ENCODE data around the gene GSK3B. TPM values are rescaled to one million over a fixed set of nuclear protein-coding genes. Genes with fewer than 3 reads are reported as not detected.

The GSK3B gene
- total RNA-seq, 1 donor from 2014 or later, result 88.6 TPM

DNA sequence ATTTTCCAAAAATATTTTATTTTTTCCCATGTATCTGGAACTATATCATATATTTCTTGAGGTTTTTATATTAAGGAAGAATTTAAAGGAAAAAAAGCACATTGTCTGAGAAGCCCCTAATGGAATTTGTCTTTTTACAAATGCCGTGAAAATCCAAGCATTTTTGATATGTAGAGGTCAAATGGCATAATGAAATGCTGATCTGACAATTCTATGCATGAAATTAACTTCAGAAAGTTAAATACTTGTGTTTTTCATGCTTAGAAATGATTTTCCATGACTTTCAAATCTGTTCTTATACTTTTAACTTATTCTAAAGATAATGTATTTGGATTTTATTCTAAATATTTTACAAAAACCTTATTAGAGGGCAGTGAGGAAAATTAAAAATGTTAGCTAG, 193.1 kb downstream of the GSK3B start:
- no peaks in the 10 kb centered on the region for H3K4me1 Mint-ChIP-seq
- Histone ChIP-seq H3K79me2 (ENCODE audit: low read depth) (no peaks in the 10 kb centered on the region), H3K27me3 (no peaks in the 10 kb centered on the region), H3K4me2 (no peak overlapping the region), H3K4me3 (no peak overlapping the region), H3K4me1 (no peaks in the 10 kb centered on the region), H3K36me3 (peaks cover 12% of the 10 kb centered on the region), H3K9ac (no peak overlapping the region), H4K20me1 (ENCODE audit: low read depth) (no peaks in the 10 kb centered on the region), H3K9me3 (ENCODE audit: low read depth) (no peaks in the 10 kb centered on the region), H2AFZ (replicated peaks) (no peak overlapping the region), H3F3A (ENCODE audit: low read depth) (no peaks in the 10 kb centered on the region), H3K27ac (no peak overlapping the region)
- H3K27ac Mint-ChIP-seq, result no peak overlapping the region
- DNase-seq (ENCODE audit: low spot score), result no peak
- H3K27me3 Mint-ChIP-seq (ENCODE audit: insufficient read depth, low read depth), result no peaks in the 10 kb centered on the region
- H3K9me3 Mint-ChIP-seq, result no peaks in the 10 kb centered on the region
- TF ChIP-seq, protein P1, sequence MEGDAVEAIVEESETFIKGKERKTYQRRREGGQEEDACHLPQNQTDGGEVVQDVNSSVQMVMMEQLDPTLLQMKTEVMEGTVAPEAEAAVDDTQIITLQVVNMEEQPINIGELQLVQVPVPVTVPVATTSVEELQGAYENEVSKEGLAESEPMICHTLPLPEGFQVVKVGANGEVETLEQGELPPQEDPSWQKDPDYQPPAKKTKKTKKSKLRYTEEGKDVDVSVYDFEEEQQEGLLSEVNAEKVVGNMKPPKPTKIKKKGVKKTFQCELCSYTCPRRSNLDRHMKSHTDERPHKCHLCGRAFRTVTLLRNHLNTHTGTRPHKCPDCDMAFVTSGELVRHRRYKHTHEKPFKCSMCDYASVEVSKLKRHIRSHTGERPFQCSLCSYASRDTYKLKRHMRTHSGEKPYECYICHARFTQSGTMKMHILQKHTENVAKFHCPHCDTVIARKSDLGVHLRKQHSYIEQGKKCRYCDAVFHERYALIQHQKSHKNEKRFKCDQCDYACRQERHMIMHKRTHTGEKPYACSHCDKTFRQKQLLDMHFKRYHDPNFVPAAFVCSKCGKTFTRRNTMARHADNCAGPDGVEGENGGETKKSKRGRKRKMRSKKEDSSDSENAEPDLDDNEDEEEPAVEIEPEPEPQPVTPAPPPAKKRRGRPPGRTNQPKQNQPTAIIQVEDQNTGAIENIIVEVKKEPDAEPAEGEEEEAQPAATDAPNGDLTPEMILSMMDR (IDR thresholded peaks at IDR 0.05), result no peak
- TF ChIP-seq EZH2 (IDR thresholded peaks at IDR 0.05) (no peak), EZH2phosphoT487 (IDR thresholded peaks at IDR 0.05) (no peak)
- no peak overlapping the region for H3K4me3 Mint-ChIP-seq
- peaks cover 15% of the 10 kb centered on the region for H3K36me3 Mint-ChIP-seq

DNA sequence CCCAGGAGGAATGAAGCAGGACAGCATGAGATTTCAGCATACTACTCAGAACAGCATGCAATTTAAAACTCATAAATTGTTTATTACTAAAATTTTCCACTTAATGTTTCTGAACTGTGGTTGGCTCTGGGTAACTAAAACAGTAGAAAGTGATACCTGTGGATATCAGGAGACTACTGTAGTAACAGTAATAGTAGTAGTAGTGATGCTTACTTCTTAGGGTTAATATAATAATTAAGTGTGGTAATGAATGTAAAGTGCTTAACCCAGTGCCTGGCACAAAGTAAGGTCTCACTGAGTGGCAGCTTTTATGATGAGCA, 195.1 kb downstream of the GSK3B start:
- TF ChIP-seq, protein P1 (IDR thresholded peaks at IDR 0.05), result no peak
- TF ChIP-seq EZH2phosphoT487 (IDR thresholded peaks at IDR 0.05) (no peak), EZH2 (IDR thresholded peaks at IDR 0.05) (no peak)
- H3K4me2 ChIP-seq, result no peak overlapping the region
- Mint-ChIP-seq H3K4me3 (no peak overlapping the region), H3K27me3 (ENCODE audit: insufficient read depth, low read depth) (no peaks in the 10 kb centered on the region), H3K27ac (no peak overlapping the region), H3K4me1 (no peaks in the 10 kb centered on the region), H3K9me3 (no peaks in the 10 kb centered on the region), H3K36me3 (peaks cover 19% of the 10 kb centered on the region)
- H3K27ac ChIP-seq, result no peak overlapping the region
- no peak for DNase-seq (ENCODE audit: low spot score)
- H3K9me3 ChIP-seq (ENCODE audit: low read depth), result no peaks in the 10 kb centered on the region
- no peaks in the 10 kb centered on the region for H3K27me3 ChIP-seq
- peaks cover 5% of the 10 kb centered on the region for H3K36me3 ChIP-seq
- no peak overlapping the region for H3K4me3 ChIP-seq
- H4K20me1 ChIP-seq (ENCODE audit: low read depth), result no peaks in the 10 kb centered on the region
- H2AFZ ChIP-seq (replicated peaks), result no peak overlapping the region
- H3F3A ChIP-seq (ENCODE audit: low read depth), result no peaks in the 10 kb centered on the region
- no peaks in the 10 kb centered on the region for H3K79me2 ChIP-seq (ENCODE audit: low read depth)
- no peaks in the 10 kb centered on the region for H3K4me1 ChIP-seq
- no peak overlapping the region for H3K9ac ChIP-seq

DNA sequence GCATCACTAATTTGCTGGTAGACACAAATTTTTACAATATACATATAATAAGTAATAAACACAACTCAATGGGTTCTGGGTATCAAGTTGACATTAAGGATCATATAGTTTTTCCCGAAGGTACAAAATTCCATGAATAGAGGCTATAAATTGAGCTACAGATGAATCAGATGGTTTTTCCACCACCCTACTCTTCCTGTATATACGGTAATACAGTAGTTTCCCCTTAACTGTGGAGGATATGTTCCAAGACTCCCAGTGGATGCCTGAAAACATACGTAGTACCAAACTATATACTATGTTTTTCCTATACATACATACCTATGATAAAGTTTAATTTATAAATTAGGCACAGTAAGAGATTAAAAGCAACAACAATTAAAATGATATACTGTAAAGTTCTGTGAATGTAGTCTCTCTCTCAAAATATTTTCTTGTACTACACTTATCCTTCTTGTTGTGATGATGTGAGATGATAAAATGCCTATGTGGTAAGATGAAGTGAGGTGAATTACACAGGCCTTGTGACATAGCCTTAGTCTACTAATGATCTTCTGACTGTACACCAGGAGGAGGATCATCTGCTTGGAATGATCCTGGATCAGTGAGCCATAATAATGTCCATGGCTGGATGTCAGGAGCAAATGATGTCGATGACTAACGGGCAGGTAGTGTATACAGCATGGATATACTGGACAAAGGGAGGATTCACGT, 195.6 kb downstream of the GSK3B start:
- Histone ChIP-seq H3K9ac (no peak overlapping the region), H3K4me2 (no peak overlapping the region), H3K27ac (no peak overlapping the region), H3K36me3 (peaks cover 5% of the 10 kb centered on the region), H4K20me1 (ENCODE audit: low read depth) (no peaks in the 10 kb centered on the region), H3F3A (ENCODE audit: low read depth) (peaks cover 2% of the 10 kb centered on the region), H3K27me3 (no peaks in the 10 kb centered on the region), H2AFZ (replicated peaks) (no peak overlapping the region), H3K79me2 (ENCODE audit: low read depth) (no peaks in the 10 kb centered on the region), H3K9me3 (ENCODE audit: low read depth) (no peaks in the 10 kb centered on the region), H3K4me3 (no peak overlapping the region), H3K4me1 (no peaks in the 10 kb centered on the region)
- no peak for DNase-seq (ENCODE audit: low spot score)
- H3K9me3 Mint-ChIP-seq, result no peaks in the 10 kb centered on the region
- no peak overlapping the region for H3K27ac Mint-ChIP-seq
- H3K4me1 Mint-ChIP-seq, result no peaks in the 10 kb centered on the region
- no peak overlapping the region for H3K4me3 Mint-ChIP-seq
- peaks cover 17% of the 10 kb centered on the region for H3K36me3 Mint-ChIP-seq
- H3K27me3 Mint-ChIP-seq (ENCODE audit: insufficient read depth, low read depth), result no peaks in the 10 kb centered on the region
- TF ChIP-seq EZH2 (IDR thresholded peaks at IDR 0.05) (no peak), EZH2phosphoT487 (IDR thresholded peaks at IDR 0.05) (no peak)
- TF ChIP-seq, protein P1 (IDR thresholded peaks at IDR 0.05), result no peak

Data from neural progenitor cell (in vitro differentiated cells).